HepG2 (cell line): Measurements from ENCODE around the gene CHKB. TPM values are rescaled to one million over a fixed set of nuclear protein-coding genes. Genes with fewer than 3 reads are reported as not detected.

Experiments
- ARID5B ChIP-seq: IDR thresholded peaks from 2 replicates; pipeline ENCODE4 v1.4.0; 2020; ENCODE audit warnings: mild to moderate bottlenecking, missing genetic modification reagents
- CREM ChIP-seq, 2 experiments: sonication (generic) in 1 of 2; formaldehyde crosslinking in 1 of 2; IDR thresholded peaks; 2 replicates each; pipeline versions ENCODE4 v1.4.0 to v1.6.1; 2016 to 2020; ENCODE audit warnings: antibody characterized with exemption in 1 of 2, mild to moderate bottlenecking in 1 of 2, missing genetic modification reagents in 1 of 2
- EHMT2 ChIP-seq: fragments of 200-600 bp; sonication (generic); IDR thresholded peaks from 2 replicates; pipeline ENCODE4 v1.7.0; 2017; ENCODE audit warnings: antibody characterized with exemption, low read depth, low read length, borderline replicate concordance
- FOXO1 ChIP-seq: sonication (generic); formaldehyde crosslinking; IDR thresholded peaks from 2 replicates; pipeline ENCODE4 v1.4.0; 2020; ENCODE audit warnings: missing genetic modification reagents
- KLF12 ChIP-seq: sonication (generic); formaldehyde crosslinking; IDR thresholded peaks from 2 replicates; pipeline ENCODE4 v1.4.0; 2020; ENCODE audit warnings: missing genetic modification reagents, borderline replicate concordance
- MXD1 ChIP-seq: sonication (generic); formaldehyde crosslinking; IDR thresholded peaks from 2 replicates; pipeline ENCODE4 v1.4.0; 2020; ENCODE audit warnings: mild to moderate bottlenecking, missing genetic modification reagents
- NAIF1 ChIP-seq: sonication (generic); formaldehyde crosslinking; IDR thresholded peaks from 2 replicates; pipeline ENCODE4 v1.5.0; 2020; ENCODE audit warnings: mild to moderate bottlenecking, missing genetic modification reagents, borderline replicate concordance
- NCOA5 ChIP-seq: sonication (generic); formaldehyde crosslinking; IDR thresholded peaks from 2 replicates; pipeline ENCODE4 v1.4.0; 2020; ENCODE audit warnings: missing genetic modification reagents
- PAX8 ChIP-seq: sonication (generic); formaldehyde crosslinking; IDR thresholded peaks from 2 replicates; pipeline ENCODE4 v1.8.0; 2022; ENCODE audit warnings: mild to moderate bottlenecking, missing genetic modification reagents, borderline replicate concordance
- RBM22 ChIP-seq: fragments of 200-400 bp; formaldehyde crosslinking; optimal IDR thresholded peaks from 2 replicates; pipeline ENCODE3; 2017; ENCODE audit warnings: mild to moderate bottlenecking, low read length, moderate library complexity
- SP4 ChIP-seq: sonication (generic); formaldehyde crosslinking; IDR thresholded peaks from 2 replicates; pipeline ENCODE4 v1.8.1; 2023; ENCODE audit warnings: mild to moderate bottlenecking, missing genetic modification reagents
- XBP1 ChIP-seq: sonication (generic); formaldehyde crosslinking; IDR thresholded peaks from 2 replicates; pipeline ENCODE4 v1.5.0; 2020; ENCODE audit warnings: missing genetic modification reagents
- ZBTB20 ChIP-seq: sonication (generic); formaldehyde crosslinking; IDR thresholded peaks from 2 replicates; pipeline ENCODE4 v1.8.1; 2023; ENCODE audit warnings: missing genetic modification reagents, low read depth, mild to moderate bottlenecking, borderline replicate concordance
- ZFP1 ChIP-seq: IDR thresholded peaks from 2 replicates; pipeline ENCODE4 v1.6.1; 2016
- ZNF121 ChIP-seq: sonication (generic); formaldehyde crosslinking; IDR thresholded peaks from 2 replicates; pipeline ENCODE4 v1.5.0; 2020; ENCODE audit warnings: mild to moderate bottlenecking, missing genetic modification reagents
- ZNF124 ChIP-seq: sonication (generic); formaldehyde crosslinking; IDR thresholded peaks from 2 replicates; pipeline ENCODE4 v1.4.0; 2020; ENCODE audit warnings: missing genetic modification reagents
- ZNF280B ChIP-seq: sonication (generic); formaldehyde crosslinking; IDR thresholded peaks from 2 replicates; pipeline ENCODE4 v1.5.0; 2020; ENCODE audit warnings: missing genetic modification reagents, mild to moderate bottlenecking, borderline replicate concordance
- ZNF326 ChIP-seq: sonication (generic); formaldehyde crosslinking; IDR thresholded peaks from 2 replicates; pipeline ENCODE4 v1.4.0; 2020; ENCODE audit warnings: missing genetic modification reagents, borderline replicate concordance
- ZNF501 ChIP-seq: sonication (generic); formaldehyde crosslinking; IDR thresholded peaks from 2 replicates; pipeline ENCODE4 v1.5.1; 2020; ENCODE audit warnings: mild to moderate bottlenecking, moderate library complexity, missing genetic modification reagents
- ZNF510 ChIP-seq: sonication (generic); formaldehyde crosslinking; IDR thresholded peaks from 2 replicates; pipeline ENCODE4 v1.4.0; 2020; ENCODE audit warnings: low read depth, mild to moderate bottlenecking, missing genetic modification reagents
- ZNF772 ChIP-seq: sonication (generic); formaldehyde crosslinking; IDR thresholded peaks from 2 replicates; pipeline ENCODE4 v1.5.0; 2020; ENCODE audit warnings: mild to moderate bottlenecking, missing genetic modification reagents
- polyA plus RNA-seq, 8 experiments: library from polyadenylated mRNA; depleted of rRNA in 3 of 8; stranded (reverse) in 7 of 8; unstranded in 1 of 8; fragments of >200 nt; fragmentation: Illumina TruSeq in 4 of 8; extraction: Trizol in 4 of 8; gene quantifications; 2 replicates each; pipeline versions ENCODE4 v1.2.1 to v1.2.3, GENCODE V29; 2011 to 2016; ENCODE audit warnings: low read depth in 4 of 8, missing spikeins in 1 of 8, mixed read lengths in 1 of 8; ENCODE audit not compliant: insufficient read depth in 1 of 8
- total RNA-seq, 5 experiments: library from RNA; depleted of rRNA; stranded (reverse); fragments of >200 nt; fragmentation: Illumina TruSeq; extraction: Trizol; gene quantifications; 2 replicates each; pipeline ENCODE4 v1.2.3, GENCODE V29; 2016; ENCODE audit warnings: low read depth in 1 of 5
- TF ChIP-seq, protein P1 (sequence below): sonication (generic); formaldehyde crosslinking; IDR thresholded peaks from 2 replicates; pipeline ENCODE4 v1.9.0; 2021; ENCODE audit warnings: missing genetic modification reagents, mild to moderate bottlenecking, borderline replicate concordance

CHKB gene
- total and polyA plus RNA-seq, 2 of the 13 experiments (the other 11 are each of a cell fraction or from before 2014, with no cell fraction given), result 24.5 to 42.7 TPM

DNA sequence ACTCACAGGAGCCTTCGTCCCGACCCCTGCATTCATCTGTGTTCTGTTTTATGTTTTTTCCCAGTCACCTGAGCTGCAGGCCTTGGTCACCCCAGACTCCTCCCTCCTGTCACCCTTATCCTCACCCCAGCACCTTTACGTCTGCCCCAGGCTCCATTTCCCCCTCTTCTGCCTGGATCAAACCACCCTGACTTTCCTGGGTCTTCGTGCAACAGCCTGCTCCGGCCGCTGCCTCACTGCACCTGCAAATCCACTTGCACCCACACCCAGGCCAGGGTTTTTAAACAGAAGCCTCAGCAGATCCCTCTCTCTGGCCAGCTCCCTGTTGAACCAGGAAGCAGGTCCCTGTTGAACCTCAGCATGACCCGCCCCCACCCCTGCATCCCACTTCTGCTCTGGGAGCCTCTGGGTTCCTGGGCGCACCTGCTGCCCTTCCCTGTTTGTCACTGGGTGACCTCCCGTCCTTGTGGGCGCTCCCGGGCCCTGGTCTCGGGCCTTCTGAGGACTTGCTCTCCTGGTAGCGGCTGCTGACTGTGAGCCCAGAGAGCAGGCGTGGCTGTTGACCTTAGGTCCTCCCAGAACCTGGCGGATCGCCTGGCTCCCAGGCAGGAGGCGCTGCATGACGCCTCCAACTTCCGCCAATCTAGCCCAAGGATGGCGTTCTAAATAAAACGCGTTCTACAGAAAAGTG lies 30.8 kb upstream of the CHKB start (continued):
- TF ChIP-seq CREM (IDR thresholded peaks at IDR 0.05) (no peak), CREM (CRISPR knock-in tag; IDR thresholded peaks at IDR 0.05) (no peak), ZNF280B (CRISPR knock-in tag) (no peak), NAIF1 (CRISPR knock-in tag) (no peak), ZNF510 (CRISPR knock-in tag) (no peak), NCOA5 (CRISPR knock-in tag) (no peak), SP4 (CRISPR knock-in tag) (peak; percentile 56), FOXO1 (CRISPR knock-in tag) (no peak), PAX8 (CRISPR knock-in tag) (no peak), ZNF501 (CRISPR knock-in tag) (peak; percentile 70), EHMT2 (no peak), RBM22 (no peak), ZNF121 (CRISPR knock-in tag) (no peak), MXD1 (CRISPR knock-in tag) (no peak), ZNF326 (no peak), ZFP1 (CRISPR knock-in tag) (no peak), ZNF772 (CRISPR knock-in tag) (0 out of 2 replicates have a peak, but pooled peaks have one; percentile 44), XBP1 (no peak), ZNF124 (CRISPR knock-in tag) (no peak), ARID5B (CRISPR knock-in tag) (peak; percentile 39; the same call in 1 of the 2 replicates), KLF12 (peak; percentile 19; the same call in 1 of the 2 replicates), ZBTB20 (no peak; the same call in 1 of the 2 replicates)
- TF ChIP-seq, protein P1, sequence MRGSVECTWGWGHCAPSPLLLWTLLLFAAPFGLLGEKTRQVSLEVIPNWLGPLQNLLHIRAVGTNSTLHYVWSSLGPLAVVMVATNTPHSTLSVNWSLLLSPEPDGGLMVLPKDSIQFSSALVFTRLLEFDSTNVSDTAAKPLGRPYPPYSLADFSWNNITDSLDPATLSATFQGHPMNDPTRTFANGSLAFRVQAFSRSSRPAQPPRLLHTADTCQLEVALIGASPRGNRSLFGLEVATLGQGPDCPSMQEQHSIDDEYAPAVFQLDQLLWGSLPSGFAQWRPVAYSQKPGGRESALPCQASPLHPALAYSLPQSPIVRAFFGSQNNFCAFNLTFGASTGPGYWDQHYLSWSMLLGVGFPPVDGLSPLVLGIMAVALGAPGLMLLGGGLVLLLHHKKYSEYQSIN (CRISPR knock-in tag), result no peak
